GM19455 (cell line): ENCODE measurements around the gene MEI4.

Source experiments
- ATAC-seq: cut with Tn5 transposase; IDR thresholded peaks from one replicate; pipeline ENCODE4 v1.9.1; 2021; ENCODE audit not compliant: unreplicated experiment

Gene MEI4

DNA sequence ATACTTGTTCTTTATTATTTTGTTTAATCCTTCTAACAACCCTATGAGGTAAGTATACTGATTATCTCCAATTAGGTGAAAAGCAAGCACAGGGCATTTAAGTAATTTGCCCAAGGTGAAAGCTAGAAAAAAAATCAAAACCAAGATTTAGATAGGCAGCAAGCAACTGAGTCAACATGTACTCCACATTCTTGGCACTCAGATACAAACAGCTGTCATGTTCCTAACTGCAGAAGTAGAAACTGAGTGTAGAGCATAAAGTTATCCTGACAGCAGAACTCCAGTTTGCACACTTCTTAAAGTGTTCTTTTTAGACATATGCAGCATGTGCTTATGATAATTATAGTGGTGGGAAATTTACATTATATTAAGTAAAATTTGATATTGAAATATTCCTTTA is 278.1 kb downstream of the MEI4 start:
- no peak for ATAC-seq

GRCh38 chr6:77962070-77962469 is 309.2 kb downstream of the MEI4 start:
- no peak for ATAC-seq

DNA sequence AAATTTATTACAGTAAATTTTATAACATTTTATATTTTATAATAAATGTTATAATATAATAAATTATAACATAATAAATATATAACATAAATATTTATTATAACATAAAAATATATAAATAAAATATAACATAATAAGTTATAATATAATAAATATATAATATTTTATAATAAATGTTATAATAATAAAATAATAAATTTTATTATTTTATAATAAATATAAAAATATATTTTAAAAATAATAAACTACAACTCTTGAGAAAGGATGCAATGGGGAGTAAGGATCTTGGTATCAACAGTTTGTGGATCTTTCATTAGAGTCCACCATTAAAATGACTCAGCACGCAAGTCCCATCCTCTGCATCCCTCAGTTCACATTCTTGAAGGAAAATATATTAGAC is 312.6 kb downstream of the MEI4 start:
- no peak for ATAC-seq

DNA sequence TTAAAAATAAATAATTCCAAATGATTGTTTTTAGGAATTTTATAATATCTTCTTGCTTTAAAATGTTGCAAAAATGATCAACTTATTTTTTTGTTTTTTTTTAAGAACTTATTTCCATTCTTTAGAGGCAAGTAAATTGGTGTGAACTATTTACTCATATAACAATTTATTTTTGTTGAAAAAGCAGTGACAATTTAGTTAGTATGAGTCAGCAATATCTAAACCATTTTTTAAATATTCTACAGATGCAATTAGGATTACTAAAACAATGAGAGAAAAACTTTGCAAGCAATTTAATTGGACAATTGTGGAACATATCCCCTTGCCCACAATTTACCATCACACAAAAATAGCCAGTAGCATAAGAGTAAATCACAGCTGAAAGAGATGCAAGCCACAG is 319.5 kb downstream of the MEI4 start:
- ATAC-seq: no peak
